Choroid plexus epithelial cell (primary cell): ENCODE results near the gene SLC38A2.

Experiments used
- DNase-seq: peaks from one replicate; pipeline ENCODE4 v3.0.0-alpha.2; 2010; ENCODE audit warnings: low read depth
- H3K4me3 ChIP-seq: 2 replicates; pipeline ENCODE4 v1.5.1; 2011; ENCODE audit warnings: low read depth, mild to moderate bottlenecking, control low read depth, low read length, moderate library complexity
- CTCF ChIP-seq: conservative IDR thresholded peaks from 2 replicates; pipeline ENCODE4 v1.5.1; 2011; ENCODE audit warnings: low read depth, mild to moderate bottlenecking, control low read depth, inconsistent platforms, low read length, moderate library complexity

Gene SLC38A2

GRCh38 chr12:46320731-46321130 is 51.8 kb downstream of the SLC38A2 start:
- DNase-seq = no peak
- no peak for TF ChIP-seq CTCF
- no peak overlapping the region for H3K4me3 ChIP-seq

DNA sequence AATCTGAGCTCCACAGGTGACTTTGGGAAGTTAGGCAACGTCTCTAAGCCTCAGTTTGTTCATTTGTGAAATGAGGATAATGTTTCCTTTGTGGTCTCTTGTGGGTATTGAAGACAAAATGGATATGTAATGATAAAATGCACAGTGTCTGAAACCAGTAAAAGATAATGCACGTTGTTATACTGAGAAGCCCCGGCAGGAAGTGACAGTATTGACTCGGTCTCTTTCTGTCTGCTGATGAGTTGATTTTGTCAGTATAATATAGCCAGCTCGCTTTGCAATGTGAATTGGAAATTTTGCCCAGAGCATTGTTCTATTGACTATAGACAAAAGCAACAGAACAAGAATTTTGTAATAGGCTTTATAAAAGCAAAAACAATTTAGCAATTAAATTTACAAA is 54.5 kb downstream of the SLC38A2 start:
- no peak for DNase-seq
- no peak overlapping the region for H3K4me3 ChIP-seq
- no peak for TF ChIP-seq CTCF
